ENCODE data around the gene CDH4.

Gene CDH4

GRCh38 chr20:61862881-61863280 is 610.8 kb downstream of the CDH4 start:
- H3K4me1 ChIP-seq (ENCODE audit: control insufficient read depth, insufficient read depth, low read length), result no peaks in the 10 kb centered on the region
- POLR2A ChIA-PET, result no interaction called here
- no peak overlapping the region for H3K27ac ChIP-seq (ENCODE audit: extremely low read depth, low read depth, low read length)
- no peak overlapping the region for H3K4me3 ChIP-seq (ENCODE audit: low read depth, low read length)
- CTCF ChIA-PET, result no interaction called here
- no peaks in the 10 kb centered on the region for H3K36me3 ChIP-seq (ENCODE audit: control insufficient read depth in 2 of 2, insufficient read depth in 1 of 2, low read length in 2 of 2)
- no peaks in the 10 kb centered on the region for H3K9me3 ChIP-seq (ENCODE audit: control insufficient read depth, insufficient read depth, low read depth, low read length)
- TF ChIP-seq KLF9 (tag by site-specific recombination; IDR thresholded peaks at IDR 0.05; ENCODE audit: low read depth) (no peak), ZBTB1 (tag by site-specific recombination; IDR thresholded peaks at IDR 0.05) (no peak), SCRT1 (tag by site-specific recombination; IDR thresholded peaks at IDR 0.05; ENCODE audit: borderline replicate concordance) (no peak), HOXA7 (CRISPR knock-in tag; IDR thresholded peaks at IDR 0.05; ENCODE audit: borderline replicate concordance) (no peak), ZNF148 (tag by site-specific recombination; IDR thresholded peaks at IDR 0.05; ENCODE audit: borderline replicate concordance) (no peak), ZNF623 (tag by site-specific recombination; IDR thresholded peaks at IDR 0.05) (no peak)

GRCh38 chr20:61864481-61864880 is 612.4 kb downstream of the CDH4 start:
- CTCF ChIA-PET, result interaction anchor here (2.3 kb wide), 1 partner anchor 11 kb away, joined by 6 read pairs; no protein-coding TSS in a partner anchor
- TF ChIP-seq ZNF223 (tag by site-specific recombination; IDR thresholded peaks at IDR 0.05), result no peak
- TF ChIP-seq ZNF292 (tag by site-specific recombination; IDR thresholded peaks at IDR 0.05; ENCODE audit: borderline replicate concordance, low read depth), result no peak
- no peak for TF ChIP-seq ZNF146 (tag by site-specific recombination; IDR thresholded peaks at IDR 0.05)
- no peak for TF ChIP-seq ELK4 (IDR thresholded peaks at IDR 0.05; ENCODE audit: borderline replicate concordance, low read depth, low read length)
- TF ChIP-seq ZNF473 (tag by site-specific recombination; IDR thresholded peaks at IDR 0.05), result no peak
- no peak for TF ChIP-seq ZBTB48 (tag by site-specific recombination; IDR thresholded peaks at IDR 0.05)
- no peak for TF ChIP-seq TCF7L2 (IDR thresholded peaks at IDR 0.05; ENCODE audit: borderline replicate concordance, low read depth, low read length)
- no peak for TF ChIP-seq ZNF391 (tag by site-specific recombination; IDR thresholded peaks at IDR 0.05; ENCODE audit: borderline replicate concordance, low read depth)
- no peak for TF ChIP-seq ZBTB6 (tag by site-specific recombination; IDR thresholded peaks at IDR 0.05)
- TF ChIP-seq OSR2 (tag by site-specific recombination; IDR thresholded peaks at IDR 0.05), result no peak
- TF ChIP-seq ZNF692 (tag by site-specific recombination; IDR thresholded peaks at IDR 0.05), result no peak
- TF ChIP-seq ZNF2 (tag by site-specific recombination; IDR thresholded peaks at IDR 0.05), result no peak
- TF ChIP-seq ZNF362 (tag by site-specific recombination; IDR thresholded peaks at IDR 0.05), result no peak
- TF ChIP-seq ZNF544 (tag by site-specific recombination; IDR thresholded peaks at IDR 0.05), result no peak
- no peak for TF ChIP-seq ZNF324 (tag by site-specific recombination; IDR thresholded peaks at IDR 0.05)
- no peak for TF ChIP-seq ZNF140 (tag by site-specific recombination; IDR thresholded peaks at IDR 0.05)
- Histone ChIP-seq H3K4me3 (ENCODE audit: low read depth, low read length) (no peak overlapping the region), H3K27ac (ENCODE audit: extremely low read depth, low read depth, low read length) (no peak overlapping the region), H3K36me3 (ENCODE audit: control insufficient read depth in 2 of 2, insufficient read depth in 1 of 2, low read length in 2 of 2) (no peaks in the 10 kb centered on the region), H3K9me3 (ENCODE audit: control insufficient read depth, insufficient read depth, low read depth, low read length) (no peaks in the 10 kb centered on the region), H3K4me1 (ENCODE audit: control insufficient read depth, insufficient read depth, low read length) (no peaks in the 10 kb centered on the region)
- POLR2A ChIA-PET, result no interaction called here
